Measurements from ENCODE around the gene CFAP74.

- TF ChIP-seq POLR2AphosphoS5 (IDR thresholded peaks at IDR 0.05) (no peak), CTCF (IDR thresholded peaks at IDR 0.05) (no peak), EP300 (IDR thresholded peaks at IDR 0.05) (no peak), POLR2A (IDR thresholded peaks at IDR 0.05) (no peak)
Observed at GRCh38 chr1:1985375-1986050, 18.1 kb downstream of the CFAP74 start.

All from sigmoid colon (tissue), 4 donors.